Measurements from ENCODE around the gene PRDM8. TPM values are rescaled to one million over a fixed set of nuclear protein-coding genes. Genes with fewer than 3 reads are reported as not detected.

PRDM8 gene
- total and polyA plus RNA-seq, 2 experiments from 2014 or later: 1.7 to 4.4 TPM

GRCh38 chr4:80229128-80229527 is 31.8 kb downstream of the PRDM8 start:
- H3K4me2 ChIP-seq (ENCODE audit: unreplicated experiment): no peak overlapping the region
- no peaks in the 10 kb centered on the region for H3K36me3 ChIP-seq (ENCODE audit: low read depth)
- no peak for TF ChIP-seq EZH2phosphoT487 (IDR thresholded peaks at IDR 0.05; ENCODE audit: insufficient read depth, low read depth)
- no peak for TF ChIP-seq EZH2 (IDR thresholded peaks at IDR 0.05; ENCODE audit: insufficient read depth, poor library complexity, severe bottlenecking)
- H3F3A ChIP-seq (ENCODE audit: insufficient read depth): peaks cover 2% of the 10 kb centered on the region; the same call in 1 of the 2 replicates
- WGBS, 2 experiments (ENCODE audit: low coverage in 1 of 2, low lambda C conversion rate in 2 of 2, missing lambda C conversion rate in 2 of 2): 64 to 67% methylated on average over 2 of the region's 2 CpGs
- no peaks in the 10 kb centered on the region for H3K9me3 ChIP-seq (ENCODE audit: low read depth)
- no peaks in the 10 kb centered on the region for H3K27me3 ChIP-seq (replicated peaks; ENCODE audit: insufficient read depth)
- no peak overlapping the region for H2AFZ ChIP-seq
- H3K79me2 ChIP-seq (ENCODE audit: insufficient read depth): no peaks in the 10 kb centered on the region
- no peak overlapping the region for H3K9ac ChIP-seq
- H4K20me1 ChIP-seq (ENCODE audit: insufficient read depth): no peaks in the 10 kb centered on the region
- no peaks in the 10 kb centered on the region for H3K9me2 ChIP-seq (ENCODE audit: insufficient read depth)
- H3K27ac ChIP-seq: no peak overlapping the region
- no peak for DNase-seq
- in situ Hi-C loops (cut with MboI): loop anchor here (10.0 kb wide), 1 partner anchor 86 kb away; no protein-coding TSS in a partner anchor
- peaks cover 21% of the 10 kb centered on the region for H3K4me1 ChIP-seq (ENCODE audit: insufficient read depth)
- no peak overlapping the region for H3K4me3 ChIP-seq

- DNase-seq: no peak
- WGBS, 2 experiments (ENCODE audit: low coverage in 1 of 2, low lambda C conversion rate in 2 of 2, missing lambda C conversion rate in 2 of 2): 96 to 98% methylated on average over 2 of the region's 2 CpGs
- H3K9me2 ChIP-seq (ENCODE audit: insufficient read depth): no peaks in the 10 kb centered on the region
- TF ChIP-seq EZH2phosphoT487 (IDR thresholded peaks at IDR 0.05; ENCODE audit: insufficient read depth, low read depth) (no peak), EZH2 (IDR thresholded peaks at IDR 0.05; ENCODE audit: insufficient read depth, poor library complexity, severe bottlenecking) (no peak)
- no peak overlapping the region for H3K4me2 ChIP-seq (ENCODE audit: unreplicated experiment)
- no peak overlapping the region for H3K9ac ChIP-seq
- H3K4me3 ChIP-seq: no peak overlapping the region
- peaks cover 26% of the 10 kb centered on the region for H3K4me1 ChIP-seq (ENCODE audit: insufficient read depth)
- no peaks in the 10 kb centered on the region for H4K20me1 ChIP-seq (ENCODE audit: insufficient read depth)
- no peak overlapping the region for H3K27ac ChIP-seq
- no peaks in the 10 kb centered on the region for H3K9me3 ChIP-seq (ENCODE audit: low read depth)
- peaks cover 4% of the 10 kb centered on the region; the same call in 1 of the 2 replicates for H3F3A ChIP-seq (ENCODE audit: insufficient read depth)
- H3K36me3 ChIP-seq (ENCODE audit: low read depth): no peaks in the 10 kb centered on the region
- H2AFZ ChIP-seq: no peak overlapping the region
- in situ Hi-C loops (cut with MboI): loop anchor here (10.0 kb wide), 1 partner anchor 85 kb away; no protein-coding TSS in a partner anchor
- no peaks in the 10 kb centered on the region for H3K79me2 ChIP-seq (ENCODE audit: insufficient read depth)
- no peaks in the 10 kb centered on the region for H3K27me3 ChIP-seq (replicated peaks; ENCODE audit: insufficient read depth)
Measured at GRCh38 chr4:80229590-80229989, 32.3 kb downstream of the PRDM8 start.

- Histone ChIP-seq H3K4me3 (no peak overlapping the region), H3K27ac (no peak overlapping the region), H4K20me1 (ENCODE audit: insufficient read depth) (no peaks in the 10 kb centered on the region), H3K9me3 (ENCODE audit: low read depth) (no peaks in the 10 kb centered on the region), H2AFZ (0 out of 2 replicates have a peak overlapping the region, but pooled peaks have one; percentile 7), H3K4me2 (ENCODE audit: unreplicated experiment) (no peak overlapping the region), H3K4me1 (ENCODE audit: insufficient read depth) (peaks cover 28% of the 10 kb centered on the region), H3K9me2 (ENCODE audit: insufficient read depth) (no peaks in the 10 kb centered on the region), H3F3A (ENCODE audit: insufficient read depth) (peaks cover 14% of the 10 kb centered on the region), H3K9ac (no peak overlapping the region), H3K27me3 (replicated peaks; ENCODE audit: insufficient read depth) (no peaks in the 10 kb centered on the region), H3K79me2 (ENCODE audit: insufficient read depth) (no peaks in the 10 kb centered on the region), H3K36me3 (ENCODE audit: low read depth) (no peaks in the 10 kb centered on the region)
- no peak for DNase-seq
- in situ Hi-C loops (cut with MboI): no loop called here
- TF ChIP-seq EZH2 (IDR thresholded peaks at IDR 0.05; ENCODE audit: insufficient read depth, poor library complexity, severe bottlenecking) (no peak), EZH2phosphoT487 (IDR thresholded peaks at IDR 0.05; ENCODE audit: insufficient read depth, low read depth) (no peak)
- WGBS, 2 experiments (ENCODE audit: low coverage in 1 of 2, low lambda C conversion rate in 2 of 2, missing lambda C conversion rate in 2 of 2): 95 to 96% methylated on average over 5 of the region's 5 CpGs
Measured at GRCh38 chr4:80231180-80231579, 33.9 kb downstream of the PRDM8 start.

GRCh38 chr4:80232707-80233370 is 35.5 kb downstream of the PRDM8 start:
- in situ Hi-C loops (cut with MboI): no loop called here
- Histone ChIP-seq H3F3A (ENCODE audit: insufficient read depth) (peaks cover 29% of the 10 kb centered on the region), H2AFZ (peak overlapping the region; percentile 33; the same call in 1 of the 2 replicates), H3K9me2 (ENCODE audit: insufficient read depth) (no peaks in the 10 kb centered on the region), H4K20me1 (ENCODE audit: insufficient read depth) (no peaks in the 10 kb centered on the region), H3K4me2 (ENCODE audit: unreplicated experiment) (no peak overlapping the region), H3K4me3 (no peak overlapping the region), H3K79me2 (ENCODE audit: insufficient read depth) (no peaks in the 10 kb centered on the region), H3K27me3 (replicated peaks; ENCODE audit: insufficient read depth) (no peaks in the 10 kb centered on the region), H3K4me1 (ENCODE audit: insufficient read depth) (peaks cover 40% of the 10 kb centered on the region), H3K36me3 (ENCODE audit: low read depth) (no peaks in the 10 kb centered on the region), H3K9ac (no peak overlapping the region), H3K27ac (no peak overlapping the region), H3K9me3 (ENCODE audit: low read depth) (no peaks in the 10 kb centered on the region)
- TF ChIP-seq EZH2phosphoT487 (IDR thresholded peaks at IDR 0.05; ENCODE audit: insufficient read depth, low read depth) (no peak), EZH2 (IDR thresholded peaks at IDR 0.05; ENCODE audit: insufficient read depth, poor library complexity, severe bottlenecking) (no peak)
- no peak for DNase-seq
- WGBS, 2 experiments (ENCODE audit: low coverage in 1 of 2, low lambda C conversion rate in 2 of 2, missing lambda C conversion rate in 2 of 2): 98 to 99% methylated on average over 2 of the region's 2 CpGs

Data from GM23248 (cell line).